Measurements from ENCODE around the gene ANKRD13A.

ANKRD13A gene

DNA sequence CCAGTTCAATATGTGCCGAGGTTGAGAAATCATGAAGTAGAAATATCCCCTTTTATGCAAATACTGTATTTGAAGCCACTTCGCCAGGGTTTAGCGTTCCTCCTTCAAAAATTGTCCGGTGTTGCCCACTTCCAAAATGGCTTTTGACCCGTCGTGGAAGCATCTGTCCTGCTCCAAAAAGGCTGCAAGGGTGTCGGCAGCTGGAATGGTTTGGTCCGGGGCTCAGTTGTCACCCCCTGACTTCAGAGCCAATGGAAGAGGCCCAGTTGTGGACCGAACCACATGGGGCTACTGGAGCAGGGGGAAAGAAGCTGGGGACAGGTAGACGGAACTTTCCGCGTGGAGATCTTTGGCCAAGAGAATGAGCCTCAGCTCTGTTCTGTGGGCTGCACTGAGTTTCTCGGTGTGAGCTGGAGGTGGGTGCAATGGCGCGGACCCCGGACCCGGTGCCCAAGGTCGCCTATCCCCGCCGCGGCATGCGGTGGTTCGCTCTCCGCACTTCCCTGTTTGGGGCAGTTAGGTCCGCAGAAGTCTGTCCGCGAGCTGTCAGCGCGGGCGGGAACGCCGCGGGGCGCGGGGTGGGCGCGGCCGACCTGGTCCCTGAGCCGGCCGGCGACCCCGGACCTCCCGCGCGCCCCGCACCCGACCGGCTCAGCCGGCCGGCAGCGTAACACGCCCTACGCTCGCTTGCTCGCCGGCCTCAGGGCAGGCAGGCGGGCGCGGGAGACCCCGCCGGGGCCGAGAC lies at the start of gene ANKRD13A:
Gene ANKRD13A (plus strand): TSS at position 527 of the 745 bp plus-strand sequence. CDS start 259 bp downstream, outside the sequence.
- peak; percentile 91 to 93 for DNase-seq (ENCODE audit: low read depth in 2 of 2)

DNA sequence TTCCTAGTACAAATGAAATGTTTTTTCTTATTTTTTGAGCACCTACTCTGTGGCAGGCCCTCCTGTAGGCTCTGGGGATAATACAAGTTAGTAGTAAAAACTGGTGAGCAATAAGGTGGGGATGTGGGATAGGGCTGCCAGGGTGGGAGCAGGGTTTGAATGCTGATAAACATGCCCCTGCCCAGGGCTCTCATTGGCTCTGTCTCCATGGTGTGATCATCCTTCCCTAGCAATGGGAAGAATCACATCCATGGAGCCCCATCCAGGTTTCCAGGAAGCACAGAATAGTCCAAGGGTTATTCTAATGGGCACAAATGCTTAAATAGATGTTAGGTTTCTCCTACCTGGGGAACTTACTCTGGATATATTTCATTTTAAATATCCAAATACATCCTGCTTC lies 48.6 kb upstream of the ANKRD13A start:
- DNase-seq (ENCODE audit: low read depth in 2 of 2): no peak

DNA sequence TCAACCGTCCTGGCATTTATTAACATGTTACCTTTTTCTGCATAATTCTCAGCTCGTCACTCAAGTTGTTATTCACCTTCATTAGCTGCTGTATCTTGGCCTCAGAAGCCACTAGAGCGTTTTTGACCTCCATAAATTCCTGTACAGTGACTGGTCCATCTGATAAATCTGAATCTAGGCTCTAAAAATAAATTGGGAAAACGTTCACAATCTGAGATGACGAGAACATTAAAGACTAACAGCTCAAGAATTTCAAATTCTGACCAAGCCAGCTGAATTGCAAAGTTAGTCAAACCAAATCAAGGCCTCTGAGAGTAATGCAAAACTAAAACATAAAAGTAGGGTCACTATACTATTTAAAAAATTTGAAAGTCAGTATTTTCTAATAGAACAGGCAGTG lies 48.1 kb upstream of the ANKRD13A start:
- DNase-seq (ENCODE audit: low read depth in 2 of 2): peak; percentile 82

DNA sequence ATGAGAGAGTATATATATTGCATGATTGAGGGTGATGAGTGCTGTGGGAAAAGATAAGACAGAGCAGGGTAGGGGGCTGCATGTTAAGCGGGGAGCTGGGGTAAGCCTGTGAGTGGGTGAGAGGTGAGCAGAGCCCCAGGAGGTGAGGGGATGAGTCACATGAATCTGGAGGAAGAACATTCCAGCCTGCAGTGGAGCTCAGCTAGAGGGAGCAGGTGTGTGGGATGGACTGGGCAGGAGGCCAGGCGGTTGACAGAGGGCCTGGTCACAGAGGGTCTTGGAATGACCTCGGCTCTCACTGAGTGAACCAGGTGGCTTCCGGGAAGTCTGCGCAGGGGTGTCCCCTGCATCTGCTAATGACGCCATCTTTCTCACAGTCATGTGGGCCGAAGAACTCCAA lies 47.5 kb upstream of the ANKRD13A start:
- peak in 1 of 2 experiments; percentile 15 for DNase-seq (ENCODE audit: low read depth in 2 of 2)

DNA sequence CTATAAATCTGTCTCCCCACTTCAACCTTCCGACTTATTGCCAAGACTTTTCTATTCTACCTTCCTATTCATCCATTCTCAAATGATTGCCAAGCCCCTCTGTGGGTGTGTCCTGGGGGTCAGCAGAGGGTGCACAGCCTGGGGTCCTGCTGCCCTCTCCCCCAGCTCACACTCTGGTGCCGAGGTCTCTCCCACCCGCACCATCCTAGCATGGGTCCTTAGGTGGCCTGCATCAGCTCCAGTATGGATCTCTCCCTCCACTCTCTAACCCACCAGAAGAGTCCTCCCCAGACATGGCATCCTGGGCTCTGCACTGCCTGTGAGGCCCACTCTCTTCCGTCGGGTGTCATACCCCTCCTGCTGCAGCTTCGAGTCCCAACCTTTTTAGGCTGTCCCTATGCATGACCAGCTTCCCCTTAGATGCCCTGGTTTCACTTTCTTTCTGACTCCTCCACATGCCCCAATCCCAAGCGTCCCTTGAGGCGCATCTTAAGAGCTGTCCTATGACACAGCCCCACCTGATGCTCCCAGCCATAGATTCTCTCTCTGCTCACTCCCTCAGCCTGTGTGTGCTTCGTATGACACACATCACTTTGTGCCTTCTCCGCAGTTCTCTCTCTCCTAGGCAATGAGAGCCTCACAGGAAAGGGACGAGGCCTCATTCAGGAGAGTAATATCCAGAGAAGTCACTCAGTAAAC lies 46.9 kb upstream of the ANKRD13A start:
- no peak for DNase-seq (ENCODE audit: low read depth in 2 of 2)

DNA sequence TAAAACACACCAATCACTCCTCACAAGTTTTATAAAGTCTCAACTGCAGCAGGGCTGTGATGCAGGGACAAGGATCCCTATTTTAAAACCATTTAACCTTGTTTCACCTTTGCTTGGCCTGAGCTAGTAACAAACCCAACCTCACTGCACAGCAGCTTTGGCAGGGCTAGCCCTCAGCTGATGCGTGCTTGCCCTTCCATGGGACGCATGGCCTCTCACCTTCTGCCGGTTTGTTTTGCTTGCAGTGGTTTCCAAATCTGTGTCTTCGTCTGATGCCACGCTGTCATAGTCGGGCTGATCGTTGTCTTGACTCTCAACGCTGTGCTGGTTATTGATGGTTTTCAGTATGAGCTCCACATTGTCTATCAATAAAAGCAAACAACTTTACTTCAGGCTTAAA lies 46.4 kb upstream of the ANKRD13A start:
- DNase-seq (ENCODE audit: low read depth in 2 of 2): no peak

DNA sequence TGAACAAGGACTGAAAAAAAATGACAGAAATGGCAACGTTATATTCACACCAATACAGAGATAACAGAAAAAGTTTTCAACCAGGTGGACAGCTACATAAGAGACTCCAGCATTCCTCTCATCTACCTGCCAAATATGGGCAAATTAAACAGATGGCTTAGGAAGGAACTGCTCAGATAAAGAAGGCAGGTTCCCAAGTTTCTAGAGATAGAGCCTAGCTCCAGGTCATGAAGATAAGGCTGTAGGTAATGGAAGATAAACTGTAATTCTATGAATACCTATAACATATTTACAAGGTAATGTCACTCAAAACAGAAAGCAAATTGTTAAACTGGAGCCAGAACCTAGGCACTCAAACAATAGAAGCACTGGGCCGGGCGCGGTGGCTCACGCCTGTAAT lies 45.6 kb upstream of the ANKRD13A start:
- no peak for DNase-seq (ENCODE audit: low read depth in 2 of 2)

DNA sequence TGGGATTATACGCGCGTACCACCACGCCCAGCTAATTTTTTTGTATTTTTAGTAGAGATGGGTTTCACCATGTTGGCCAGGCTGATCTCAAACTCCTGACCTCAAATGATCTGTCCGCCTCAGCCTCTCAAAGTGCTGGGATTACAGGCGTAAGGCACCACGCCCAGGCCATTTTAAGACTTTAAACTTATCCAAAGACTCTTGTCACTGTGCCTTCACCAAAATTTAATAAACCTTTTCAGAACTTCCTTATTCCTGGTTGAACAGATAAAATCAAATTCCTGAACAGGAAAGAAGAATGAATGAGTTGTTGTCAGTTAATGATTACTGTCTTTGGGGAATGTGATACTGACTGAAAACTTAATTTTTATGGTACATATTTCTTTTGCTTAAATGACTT lies 40.9 kb upstream of the ANKRD13A start:
- DNase-seq (ENCODE audit: low read depth in 2 of 2): no peak

DNA sequence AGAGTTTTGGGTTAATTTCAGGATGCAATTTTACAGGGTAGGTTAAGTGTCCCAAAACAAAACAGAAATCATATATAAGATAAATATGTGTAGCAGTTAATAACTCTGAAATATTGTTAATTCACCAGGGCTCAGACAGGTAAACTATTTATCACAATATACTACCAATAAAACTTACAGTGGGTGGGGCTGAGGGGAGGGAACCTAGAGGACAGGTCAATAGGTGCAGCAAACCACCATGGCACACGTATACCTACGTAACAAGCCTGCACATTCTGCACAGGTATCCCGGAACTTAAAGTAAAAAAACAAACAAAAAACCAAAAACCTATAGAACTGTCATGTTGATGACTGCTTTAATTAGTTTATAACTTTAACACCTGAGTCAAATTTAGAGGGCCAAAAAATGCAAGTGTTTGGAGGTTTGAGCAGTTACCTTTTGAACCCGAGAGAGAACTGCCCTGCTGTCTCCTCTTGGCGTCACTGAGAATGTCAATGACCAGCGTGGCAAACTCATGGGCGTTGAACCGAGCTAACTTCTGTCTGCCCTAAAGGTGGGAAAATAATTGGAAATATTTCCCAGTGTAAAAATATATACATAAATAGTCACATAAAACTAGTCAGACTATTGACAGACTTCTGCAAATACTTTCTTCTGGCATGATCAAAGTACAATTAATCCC lies 39.7 kb upstream of the ANKRD13A start:
- DNase-seq (ENCODE audit: low read depth in 2 of 2): no peak

DNA sequence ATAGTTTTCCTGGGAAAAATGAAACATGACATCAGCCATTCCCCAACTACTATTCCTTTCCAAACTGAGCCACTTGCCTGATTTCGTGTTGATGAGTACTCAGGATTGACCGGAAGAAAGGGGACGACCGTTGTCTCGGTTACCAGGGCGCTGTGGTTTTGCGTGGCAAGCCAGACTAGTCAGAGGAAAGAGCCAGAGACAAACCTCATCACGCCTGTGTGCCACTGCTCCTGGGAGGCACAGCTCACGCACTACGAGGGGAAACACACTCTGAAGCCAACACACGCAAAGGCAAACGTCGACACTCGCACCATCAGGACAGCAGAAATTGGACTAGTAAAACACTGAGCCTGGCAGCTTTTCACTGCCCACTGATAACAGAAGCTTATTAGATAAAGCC lies 38.0 kb upstream of the ANKRD13A start:
- no peak for DNase-seq (ENCODE audit: low read depth in 2 of 2)

DNA sequence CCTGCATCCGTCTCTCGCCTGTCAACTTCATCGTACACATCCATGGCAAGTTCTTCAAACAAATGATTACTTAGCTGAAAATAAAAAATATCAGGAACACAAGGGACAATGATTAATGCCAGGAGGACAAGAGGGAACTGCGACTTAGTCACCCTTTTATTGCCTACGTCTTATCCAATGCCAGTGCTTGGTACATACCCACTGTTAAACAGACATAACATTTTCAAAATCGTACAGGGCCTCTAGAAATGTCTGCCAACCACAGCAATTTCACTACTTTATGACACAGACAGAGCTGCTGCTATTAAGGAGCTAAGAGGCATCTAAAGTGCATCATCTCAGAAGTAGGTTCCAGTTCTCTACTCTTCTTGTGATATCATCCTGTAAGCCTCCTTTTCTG lies 37.6 kb upstream of the ANKRD13A start:
- DNase-seq (ENCODE audit: low read depth in 2 of 2): no peak

DNA sequence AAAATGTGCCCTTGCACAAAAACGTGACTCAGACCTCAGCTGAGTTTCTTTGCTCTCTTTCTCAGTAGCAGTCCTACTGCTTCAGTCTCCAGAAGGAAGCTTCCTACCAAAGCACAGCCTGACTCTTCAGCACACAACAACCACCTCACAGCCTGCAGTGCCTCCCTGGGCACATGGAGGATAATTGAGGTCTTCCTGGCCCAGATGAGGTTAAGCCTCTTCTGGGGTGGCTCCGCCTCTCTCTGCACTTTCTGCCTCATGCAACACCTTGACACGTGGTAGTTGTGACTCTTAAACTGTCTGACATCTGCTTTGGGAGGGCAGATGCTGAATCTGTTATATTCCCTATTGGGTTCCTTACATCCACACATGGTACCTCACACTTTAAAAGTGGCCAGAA lies 36.8 kb upstream of the ANKRD13A start:
- no peak for DNase-seq (ENCODE audit: low read depth in 2 of 2)

DNA sequence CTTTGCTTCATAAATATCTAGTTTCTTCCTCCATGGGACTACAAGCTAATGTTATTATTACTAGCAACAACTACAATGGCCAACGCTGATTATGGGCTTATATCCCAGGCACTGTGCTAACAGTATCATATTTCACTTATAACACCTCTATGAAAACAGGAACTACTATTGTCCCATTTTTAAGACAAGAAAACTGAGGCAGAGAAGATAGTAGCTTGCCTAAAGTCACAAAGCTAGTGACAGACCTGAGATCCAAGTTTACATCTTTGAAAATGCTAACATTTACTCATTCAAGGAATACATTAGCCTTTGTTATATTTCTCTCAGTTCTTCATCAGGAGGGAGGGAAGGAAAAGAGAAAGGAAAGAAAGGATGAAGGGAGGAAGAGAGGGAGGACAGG lies 35.9 kb upstream of the ANKRD13A start:
- DNase-seq (ENCODE audit: low read depth in 2 of 2): no peak

DNA sequence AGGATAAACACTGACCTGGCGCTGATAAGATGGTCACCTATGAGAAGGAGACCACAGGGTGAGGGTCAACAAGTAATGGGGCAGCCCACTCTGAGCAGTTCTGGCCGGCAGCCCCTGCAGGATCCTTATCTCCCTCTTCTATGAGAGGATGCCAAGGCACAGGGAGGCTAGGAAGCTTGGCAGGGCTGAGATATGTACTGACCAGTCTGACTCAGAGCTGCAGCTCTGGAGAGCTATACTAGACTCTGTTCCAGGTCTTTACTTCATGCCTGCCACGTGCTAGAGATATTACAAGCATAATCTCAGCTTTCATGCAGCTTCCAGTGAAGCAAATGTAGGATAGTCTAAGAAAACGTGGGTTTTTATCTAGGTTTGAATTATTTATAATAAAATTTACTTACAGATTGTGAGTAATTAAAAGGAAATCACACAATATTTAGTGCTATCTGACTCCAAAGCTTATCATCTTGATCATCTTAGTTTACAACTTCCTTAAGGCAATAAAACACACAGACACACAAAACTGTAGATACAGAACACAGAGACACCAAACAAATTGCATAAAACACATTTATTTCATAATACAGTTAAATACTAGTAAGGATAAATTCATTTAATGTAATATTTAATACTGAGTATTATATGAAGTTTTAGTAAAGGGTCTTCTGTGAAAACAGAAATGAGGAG lies 35.3 kb upstream of the ANKRD13A start:
- no peak for DNase-seq (ENCODE audit: low read depth in 2 of 2)

DNA sequence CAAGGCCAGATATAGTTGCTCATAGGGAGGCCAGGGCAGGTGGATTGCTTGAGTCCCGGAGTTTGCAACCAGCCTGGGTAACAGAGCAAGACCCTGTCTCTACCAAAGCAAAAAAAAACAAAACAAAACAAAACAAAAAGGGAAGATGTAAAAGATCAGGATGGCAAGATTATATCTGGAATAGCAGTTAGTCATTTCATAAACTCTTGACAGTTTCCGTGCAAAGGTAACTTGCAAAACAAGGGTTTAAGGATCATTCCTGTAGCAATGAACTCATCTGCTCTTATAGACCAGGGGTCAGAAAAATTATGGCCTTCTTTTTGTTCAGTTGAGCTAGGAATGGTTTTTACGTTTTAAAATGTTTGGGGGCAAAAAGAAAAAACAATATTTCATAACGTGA lies 32.7 kb upstream of the ANKRD13A start:
- no peak for DNase-seq (ENCODE audit: low read depth in 2 of 2)

DNA sequence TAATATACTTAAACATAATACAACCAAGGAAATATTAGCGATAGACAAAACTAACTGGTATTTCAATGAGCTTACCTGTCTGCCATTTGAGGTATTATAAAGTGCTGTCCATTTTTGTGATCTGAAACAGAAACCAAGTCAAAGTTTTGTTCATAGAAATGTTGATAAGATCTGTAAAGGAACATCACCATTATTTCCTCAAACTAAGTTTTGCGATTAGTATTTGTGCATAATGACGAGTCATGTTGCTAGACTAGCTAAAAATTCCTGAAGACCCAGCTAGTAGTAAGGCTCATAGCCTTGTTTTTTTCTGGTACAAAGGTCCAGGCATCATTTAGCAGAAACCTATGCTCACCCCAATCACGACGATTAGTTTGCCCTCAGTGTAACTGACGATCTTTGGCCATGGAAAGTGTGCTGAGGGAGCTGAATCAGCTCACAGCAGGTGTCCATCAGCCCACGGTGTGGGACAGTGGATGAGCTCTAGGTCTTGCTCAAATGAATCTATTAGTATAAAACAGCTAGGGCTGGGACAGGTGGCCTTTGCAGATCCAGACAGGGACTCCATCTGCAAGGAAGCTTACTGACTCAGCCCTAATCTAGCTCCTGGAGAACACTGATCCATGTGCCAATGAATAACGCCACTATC lies 31.7 kb upstream of the ANKRD13A start:
- DNase-seq (ENCODE audit: low read depth in 2 of 2): no peak

DNA sequence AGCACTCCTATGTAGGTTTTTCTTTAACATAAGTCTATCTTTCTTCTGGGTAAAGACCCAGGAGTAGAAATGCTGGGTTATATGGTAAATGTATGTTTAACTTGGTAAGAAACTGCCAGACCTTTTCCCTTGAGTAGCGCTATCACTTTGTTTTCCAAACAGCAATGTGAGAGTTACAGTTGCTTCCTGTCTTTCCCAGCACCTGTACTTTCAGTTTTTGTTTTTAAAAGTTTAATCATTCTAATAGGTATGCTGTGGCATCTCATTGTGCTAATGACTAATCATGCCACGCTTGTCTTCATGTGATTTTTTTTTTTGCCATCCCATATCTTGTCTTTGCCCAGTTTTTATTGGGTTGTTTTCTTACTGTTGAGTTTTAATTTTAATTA lies 31.2 kb upstream of the ANKRD13A start:
- DNase-seq (ENCODE audit: low read depth in 2 of 2): no peak

DNA sequence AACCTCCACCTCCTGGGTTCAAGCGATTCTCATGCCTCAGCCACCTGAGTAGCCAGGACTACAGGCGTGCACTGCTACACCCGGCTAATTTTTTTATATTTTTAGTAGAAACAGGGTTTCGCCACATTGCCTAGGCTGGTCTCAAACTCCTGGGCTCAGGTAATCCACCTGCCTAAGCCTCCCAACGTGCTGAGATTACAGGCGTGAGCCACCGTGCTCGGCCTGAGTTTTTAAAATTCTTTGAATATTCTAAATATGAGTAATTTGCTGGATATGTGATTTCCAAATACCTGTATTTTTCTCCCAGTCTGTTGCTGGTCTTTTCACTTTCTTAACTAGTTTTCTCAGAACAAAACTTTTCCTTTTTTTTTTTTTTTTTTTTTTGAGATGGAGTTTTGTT lies 30.4 kb upstream of the ANKRD13A start:
- DNase-seq (ENCODE audit: low read depth in 2 of 2): no peak

DNA sequence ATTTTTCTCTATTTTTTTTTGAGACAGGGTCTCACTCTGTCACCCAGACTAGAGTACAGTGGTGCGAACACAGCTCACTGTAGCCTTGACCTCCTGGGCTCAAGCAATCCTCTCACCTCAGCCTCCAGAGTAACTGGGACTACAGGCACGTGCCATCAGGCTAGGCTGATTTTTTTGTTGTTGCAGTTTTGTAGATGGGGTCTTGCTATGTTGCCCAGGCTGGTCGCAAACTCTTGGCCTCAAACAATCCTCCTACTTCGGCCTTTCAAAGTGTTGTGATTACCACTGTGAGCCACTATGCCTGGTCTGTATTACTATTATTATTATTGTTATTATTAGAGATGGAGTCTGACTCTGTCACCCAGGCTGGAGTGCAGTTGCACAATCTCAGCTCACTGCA lies 26.4 kb upstream of the ANKRD13A start:
- no peak for DNase-seq (ENCODE audit: low read depth in 2 of 2)

DNA sequence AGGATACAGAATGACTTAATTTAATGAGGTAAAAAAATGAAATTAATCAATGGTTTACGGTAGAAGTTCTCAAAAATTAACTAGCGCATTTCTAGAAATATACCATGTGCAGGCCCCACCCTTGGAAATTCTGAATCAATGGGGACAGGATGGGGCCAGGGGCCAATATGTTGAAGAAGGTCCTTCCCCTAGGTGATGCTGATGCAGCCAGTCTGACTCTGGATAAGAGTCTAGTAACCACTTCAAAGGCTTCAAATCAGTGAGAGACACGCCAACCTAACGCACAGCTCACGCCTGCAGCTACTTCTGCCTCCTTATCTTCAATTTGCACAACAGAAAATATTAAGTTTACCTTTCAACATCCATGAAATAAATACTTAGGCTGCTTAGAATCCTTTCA lies 17.9 kb upstream of the ANKRD13A start:
- DNase-seq (ENCODE audit: low read depth in 2 of 2): no peak

DNA sequence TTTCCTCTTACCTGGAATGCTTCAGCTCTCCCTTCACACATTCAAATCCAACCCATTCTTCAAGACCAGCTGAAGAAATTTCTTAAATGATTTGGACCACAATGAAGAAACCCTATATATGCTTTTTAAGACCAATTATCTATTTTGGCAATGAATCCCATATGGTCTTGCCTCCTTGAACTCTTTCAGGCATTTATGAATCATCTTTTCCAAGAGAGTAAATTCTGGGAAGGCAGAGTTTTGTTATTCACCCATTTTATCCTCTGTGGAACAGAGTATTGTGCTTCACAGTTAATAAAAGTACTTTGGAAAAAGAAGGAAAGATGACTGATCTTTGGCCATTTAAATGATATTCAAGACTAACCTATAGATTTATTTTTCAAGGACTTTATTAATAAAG lies 17.0 kb upstream of the ANKRD13A start:
- peak; percentile 55 to 56 for DNase-seq (ENCODE audit: low read depth in 2 of 2)
